GM19043 (cell line): ENCODE results near the gene TAF1B.

Experiments used
- ATAC-seq: cut with Tn5 transposase; IDR thresholded peaks from one replicate; pipeline ENCODE4 v1.9.1; 2021; ENCODE audit warnings: low read depth; ENCODE audit not compliant: unreplicated experiment

TAF1B gene

GRCh38 chr2:9807555-9808305 is 35.5 kb upstream of the TAF1B start:
- no peak for ATAC-seq

- no peak for ATAC-seq
These were observed 34.8 kb upstream of the TAF1B start for GRCh38 chr2:9808334-9809063.

GRCh38 chr2:9809064-9809356 is 34.3 kb upstream of the TAF1B start:
- no peak for ATAC-seq

- no peak for ATAC-seq
These were observed 33.7 kb upstream of the TAF1B start for GRCh38 chr2:9809448-9810088.

- ATAC-seq: no peak
These were observed 32.1 kb upstream of the TAF1B start for GRCh38 chr2:9811216-9811615.

GRCh38 chr2:9811679-9812511 is 31.4 kb upstream of the TAF1B start:
- no peak for ATAC-seq

- ATAC-seq: no peak
These were observed 30.3 kb upstream of the TAF1B start for GRCh38 chr2:9812945-9813311.

GRCh38 chr2:9813312-9814128 is 29.8 kb upstream of the TAF1B start:
- ATAC-seq: peak; percentile 75

- ATAC-seq: no peak
These were observed 29.0 kb upstream of the TAF1B start for GRCh38 chr2:9814129-9814868.

GRCh38 chr2:9815076-9815475 is 28.2 kb upstream of the TAF1B start:
- no peak for ATAC-seq

- no peak for ATAC-seq
These were observed 27.4 kb upstream of the TAF1B start for GRCh38 chr2:9815844-9816279.

- no peak for ATAC-seq
These were observed 25.2 kb upstream of the TAF1B start for GRCh38 chr2:9818097-9818496.

GRCh38 chr2:9819551-9819950 is 23.7 kb upstream of the TAF1B start:
- no peak for ATAC-seq

- ATAC-seq: no peak
These were observed 23.0 kb upstream of the TAF1B start for GRCh38 chr2:9820020-9820973.

GRCh38 chr2:9821805-9822445 is 21.3 kb upstream of the TAF1B start:
- no peak for ATAC-seq

GRCh38 chr2:9824441-9824840 is 18.8 kb upstream of the TAF1B start:
- ATAC-seq: no peak

GRCh38 chr2:9824956-9825720 is 18.1 kb upstream of the TAF1B start:
- ATAC-seq: no peak
